HG03064 (cell line): Measurements from ENCODE around the gene DGLUCY.

ENCODE experiments used
- ATAC-seq: cut with Tn5 transposase; IDR thresholded peaks from one replicate; pipeline ENCODE4 v1.9.1; 2021; ENCODE audit warnings: low read depth; ENCODE audit not compliant: unreplicated experiment

DGLUCY gene

GRCh38 chr14:91273885-91274273 lies 160.0 kb downstream of the DGLUCY start:
- no peak for ATAC-seq

DNA sequence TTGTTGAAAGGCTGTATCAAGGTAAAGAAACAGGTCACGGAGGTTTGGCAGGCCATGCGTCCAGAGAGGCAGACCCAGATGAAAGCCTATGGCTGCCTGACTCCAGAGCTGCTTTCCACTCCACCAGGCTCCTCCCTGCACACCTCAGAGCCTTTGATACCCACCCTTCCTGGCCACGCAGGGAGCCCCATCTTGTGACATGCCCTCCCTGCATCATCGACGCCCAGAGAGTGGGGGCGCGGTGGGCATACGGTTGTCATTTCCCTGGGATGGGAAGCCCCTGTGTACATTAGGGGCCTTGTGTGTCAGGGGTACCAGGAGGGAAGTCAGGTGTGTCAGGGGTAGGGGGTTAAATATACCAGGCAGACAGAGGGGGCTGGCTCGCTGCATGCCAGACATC lies 160.9 kb downstream of the DGLUCY start:
- no peak for ATAC-seq
